GM12865 (cell line): ENCODE data around the gene MRPL10.

Experiments
- DNase-seq: peaks from one replicate; pipeline ENCODE4 v3.0.0; 2010; ENCODE audit warnings: low read depth
- H3K4me3 ChIP-seq: 2 replicates; pipeline ENCODE4 v1.5.1; 2011; ENCODE audit warnings: mild to moderate bottlenecking, low read depth, low read length, control low read depth
- CTCF ChIP-seq: IDR thresholded peaks from 2 replicates; pipeline ENCODE4 v1.5.1; 2011; ENCODE audit warnings: low read length, control low read depth, low read depth, inconsistent platforms; ENCODE audit not compliant: insufficient read depth; ENCODE audit errors: missing control alignments

Gene MRPL10

GRCh38 chr17:47875011-47875985 is 44.0 kb upstream of the MRPL10 start:
- DNase-seq, result no peak
- no peak for TF ChIP-seq CTCF
- no peak overlapping the region for H3K4me3 ChIP-seq

GRCh38 chr17:47873200-47874090 is 42.1 kb upstream of the MRPL10 start:
- H3K4me3 ChIP-seq, result no peak overlapping the region
- no peak for TF ChIP-seq CTCF
- no peak for DNase-seq

GRCh38 chr17:47872651-47873161 is 41.4 kb upstream of the MRPL10 start:
- no peak overlapping the region for H3K4me3 ChIP-seq
- DNase-seq, result no peak

GRCh38 chr17:47872019-47872650 is 40.8 kb upstream of the MRPL10 start:
- DNase-seq, result no peak
- no peak overlapping the region for H3K4me3 ChIP-seq
- TF ChIP-seq CTCF, result no peak

More at GRCh38 chr17:47872651-47873161, 41.4 kb upstream of the MRPL10 start:
- TF ChIP-seq CTCF, result no peak

GRCh38 chr17:47871048-47871447 is 39.7 kb upstream of the MRPL10 start:
- H3K4me3 ChIP-seq, result no peak overlapping the region
- no peak for TF ChIP-seq CTCF
- DNase-seq, result no peak

GRCh38 chr17:47870056-47870455 is 38.7 kb upstream of the MRPL10 start:
- H3K4me3 ChIP-seq, result no peak overlapping the region
- no peak for DNase-seq
- TF ChIP-seq CTCF, result no peak
